ENCODE measurements around the gene FBXW10. TPM values are rescaled to one million over a fixed set of nuclear protein-coding genes. Genes with fewer than 3 reads are reported as not detected.
"Not testable (repeated sequence)": the region's sequence is repeated elsewhere in the genome, so short reads cannot be mapped to it uniquely, and the experiment has no call there.

Gene FBXW10
- total RNA-seq, 4 donors from 2014 or later = 0.83 TPM; not detected in 3

GRCh38 chr17:18772471-18772870, 28.6 kb downstream of the FBXW10 start:
- no peak overlapping the region for H3K27ac ChIP-seq
- no peak for DNase-seq
- TF ChIP-seq POLR2A (IDR thresholded peaks at IDR 0.05) (no peak), CTCF (IDR thresholded peaks at IDR 0.05) (no peak)
- no peaks in the 10 kb centered on the region for H3K4me1 ChIP-seq
- H3K4me3 ChIP-seq = no peak overlapping the region
- H3K9me3 ChIP-seq = no peaks in the 10 kb centered on the region
- H3K27me3 ChIP-seq = no peaks in the 10 kb centered on the region
- no peaks in the 10 kb centered on the region for H3K36me3 ChIP-seq

GRCh38 chr17:18780991-18781718, 37.3 kb downstream of the FBXW10 start, which contains the start of gene TVP23B:
TVP23B (plus strand) TSS chr17:18781183; CDS start chr17:18781294, 111 bp downstream.
- TF ChIP-seq POLR2A (IDR thresholded peaks at IDR 0.05) = peak in 1 of 2 donors; percentile 85
- DNase-seq = peak; percentile 97 to 99 (median 97)
- not testable (repeated sequence) for H3K27me3 ChIP-seq, H3K9me3 ChIP-seq, H3K36me3 ChIP-seq, H3K4me1 ChIP-seq
- Histone ChIP-seq H3K4me3 (peak within 1 kb of the TSS; percentile 47 to 77 (median 64)), H3K27ac (peak within 1 kb of the TSS; percentile 81 to 89 (median 84))

GRCh38 chr17:18781805-18782204, 38.0 kb downstream of the FBXW10 start:
- H3K36me3 ChIP-seq, H3K27me3 ChIP-seq, H3K4me1 ChIP-seq, DNase-seq, H3K9me3 ChIP-seq: not testable (repeated sequence)
- peak overlapping the region in 3 of 4 donors; percentile 52 to 77 (median 76) for H3K4me3 ChIP-seq
- H3K27ac ChIP-seq = peak overlapping the region in 2 of 4 donors; percentile 81 to 84

GRCh38 chr17:18785933-18786332, 42.1 kb downstream of the FBXW10 start:
- H3K27ac ChIP-seq, DNase-seq, H3K4me1 ChIP-seq, H3K36me3 ChIP-seq, H3K4me3 ChIP-seq, H3K27me3 ChIP-seq, H3K9me3 ChIP-seq: not testable (repeated sequence)

- DNase-seq, H3K36me3 ChIP-seq, H3K9me3 ChIP-seq, H3K4me3 ChIP-seq, H3K27me3 ChIP-seq, H3K27ac ChIP-seq, H3K4me1 ChIP-seq: not testable (repeated sequence)
These were observed 43.0 kb downstream of the FBXW10 start for GRCh38 chr17:18786890-18787289.

GRCh38 chr17:18791402-18791801, 47.5 kb downstream of the FBXW10 start:
- not testable (repeated sequence) for H3K9me3 ChIP-seq, H3K36me3 ChIP-seq, DNase-seq, H3K27ac ChIP-seq, H3K4me3 ChIP-seq, H3K4me1 ChIP-seq, H3K27me3 ChIP-seq

GRCh38 chr17:18794841-18795240, 51.0 kb downstream of the FBXW10 start:
- not testable (repeated sequence) for H3K4me1 ChIP-seq, H3K27me3 ChIP-seq, DNase-seq, H3K27ac ChIP-seq, H3K4me3 ChIP-seq, H3K9me3 ChIP-seq
- peaks cover 0 to 18% (median 0%) of the 10 kb centered on the region in 3 donors for H3K36me3 ChIP-seq

GRCh38 chr17:18796887-18797286, 53.0 kb downstream of the FBXW10 start:
- not testable (repeated sequence) for H3K9me3 ChIP-seq, DNase-seq, H3K4me3 ChIP-seq, H3K4me1 ChIP-seq, H3K27me3 ChIP-seq, H3K27ac ChIP-seq
- peaks cover 0 to 31% (median 0%) of the 10 kb centered on the region in 3 donors for H3K36me3 ChIP-seq

- H3K4me1 ChIP-seq, H3K9me3 ChIP-seq, H3K27ac ChIP-seq, H3K27me3 ChIP-seq, H3K4me3 ChIP-seq: not testable (repeated sequence)
- H3K36me3 ChIP-seq = peaks cover 0 to 43% (median 0%) of the 10 kb centered on the region in 3 donors
- peak in 1 of 3 donors; percentile 54 for DNase-seq
These were observed 59.8 kb downstream of the FBXW10 start for GRCh38 chr17:18803458-18804245.

- DNase-seq, H3K4me3 ChIP-seq, H3K4me1 ChIP-seq, H3K9me3 ChIP-seq, H3K36me3 ChIP-seq, H3K27me3 ChIP-seq, H3K27ac ChIP-seq: not testable (repeated sequence)
These were observed 72.1 kb downstream of the FBXW10 start for GRCh38 chr17:18815924-18816323.

All from Peyer's patch (tissue), 4 donors.